Limb (tissue), 2 donors: ENCODE results near the gene ISLR.

Experiments
- DNase-seq, 2 donors: peaks; one replicate each; pipeline ENCODE4 v3.0.0-alpha.2; 2016; ENCODE audit errors: extremely low spot score in 2 of 2

The ISLR gene, protein sequence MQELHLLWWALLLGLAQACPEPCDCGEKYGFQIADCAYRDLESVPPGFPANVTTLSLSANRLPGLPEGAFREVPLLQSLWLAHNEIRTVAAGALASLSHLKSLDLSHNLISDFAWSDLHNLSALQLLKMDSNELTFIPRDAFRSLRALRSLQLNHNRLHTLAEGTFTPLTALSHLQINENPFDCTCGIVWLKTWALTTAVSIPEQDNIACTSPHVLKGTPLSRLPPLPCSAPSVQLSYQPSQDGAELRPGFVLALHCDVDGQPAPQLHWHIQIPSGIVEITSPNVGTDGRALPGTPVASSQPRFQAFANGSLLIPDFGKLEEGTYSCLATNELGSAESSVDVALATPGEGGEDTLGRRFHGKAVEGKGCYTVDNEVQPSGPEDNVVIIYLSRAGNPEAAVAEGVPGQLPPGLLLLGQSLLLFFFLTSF

DNA sequence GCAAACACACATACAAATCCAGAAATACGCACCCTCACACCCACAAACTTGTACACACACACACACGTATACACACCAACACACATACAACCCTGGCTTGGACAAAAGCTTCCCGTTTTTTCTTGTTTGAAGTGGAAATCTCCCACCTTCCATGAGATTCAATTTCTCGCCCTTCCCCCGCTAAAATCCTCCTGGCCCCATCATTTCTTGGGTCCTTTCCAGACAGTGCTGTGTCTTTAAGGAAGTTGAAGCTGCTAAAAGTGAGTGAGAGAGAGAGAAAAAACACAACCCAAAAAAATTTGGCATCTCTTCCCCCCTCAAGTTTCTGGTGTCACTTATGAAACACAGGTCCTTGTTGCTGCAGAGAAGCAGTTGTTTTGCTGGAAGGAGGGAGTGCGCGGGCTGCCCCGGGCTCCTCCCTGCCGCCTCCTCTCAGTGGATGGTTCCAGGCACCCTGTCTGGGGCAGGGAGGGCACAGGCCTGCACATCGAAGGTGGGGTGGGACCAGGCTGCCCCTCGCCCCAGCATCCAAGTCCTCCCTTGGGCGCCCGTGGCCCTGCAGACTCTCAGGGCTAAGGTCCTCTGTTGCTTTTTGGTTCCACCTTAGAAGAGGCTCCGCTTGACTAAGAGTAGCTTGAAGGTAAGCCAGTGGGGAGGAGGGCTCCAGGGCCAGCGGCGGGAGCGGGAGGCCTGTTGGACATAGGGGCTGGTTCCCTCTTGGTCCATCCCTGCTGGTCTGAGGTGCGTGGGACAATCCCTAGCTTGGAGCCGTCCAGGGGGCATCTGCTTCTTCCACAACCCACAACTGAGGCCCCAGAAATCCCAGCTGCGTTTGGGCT is at the start of gene ISLR:
Gene ISLR, plus strand, starts transcription at position 331 of the 839 bp plus-strand sequence. CDS start 1,149 bp downstream, outside the sequence.
- DNase-seq: peak; percentile 76 to 91

GRCh38 chr15:74124196-74124595 is 49.3 kb upstream of the ISLR start:
- DNase-seq: no peak

DNA sequence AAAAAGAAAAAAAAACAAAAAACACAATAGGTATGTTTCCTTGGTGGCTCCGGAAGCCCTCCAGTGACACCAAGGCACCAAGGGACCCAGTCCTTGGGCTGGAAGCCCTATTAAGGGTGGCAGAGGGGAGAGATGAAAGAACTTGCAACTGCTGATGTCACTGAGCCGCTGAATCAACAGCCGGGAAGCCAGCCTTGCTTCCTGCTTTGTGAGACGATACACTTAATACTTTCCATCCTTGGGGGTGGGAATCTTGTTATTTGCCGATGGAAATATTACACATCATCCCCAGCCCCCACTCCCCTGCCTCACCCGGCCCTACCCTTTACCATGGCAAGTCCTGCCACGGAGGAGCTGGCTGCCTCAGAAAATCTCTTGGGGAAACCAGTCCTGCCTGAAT is 48.8 kb upstream of the ISLR start:
- DNase-seq: no peak

GRCh38 chr15:74127255-74127953 is 46.1 kb upstream of the ISLR start:
- peak; percentile 87 to 97 for DNase-seq

DNA sequence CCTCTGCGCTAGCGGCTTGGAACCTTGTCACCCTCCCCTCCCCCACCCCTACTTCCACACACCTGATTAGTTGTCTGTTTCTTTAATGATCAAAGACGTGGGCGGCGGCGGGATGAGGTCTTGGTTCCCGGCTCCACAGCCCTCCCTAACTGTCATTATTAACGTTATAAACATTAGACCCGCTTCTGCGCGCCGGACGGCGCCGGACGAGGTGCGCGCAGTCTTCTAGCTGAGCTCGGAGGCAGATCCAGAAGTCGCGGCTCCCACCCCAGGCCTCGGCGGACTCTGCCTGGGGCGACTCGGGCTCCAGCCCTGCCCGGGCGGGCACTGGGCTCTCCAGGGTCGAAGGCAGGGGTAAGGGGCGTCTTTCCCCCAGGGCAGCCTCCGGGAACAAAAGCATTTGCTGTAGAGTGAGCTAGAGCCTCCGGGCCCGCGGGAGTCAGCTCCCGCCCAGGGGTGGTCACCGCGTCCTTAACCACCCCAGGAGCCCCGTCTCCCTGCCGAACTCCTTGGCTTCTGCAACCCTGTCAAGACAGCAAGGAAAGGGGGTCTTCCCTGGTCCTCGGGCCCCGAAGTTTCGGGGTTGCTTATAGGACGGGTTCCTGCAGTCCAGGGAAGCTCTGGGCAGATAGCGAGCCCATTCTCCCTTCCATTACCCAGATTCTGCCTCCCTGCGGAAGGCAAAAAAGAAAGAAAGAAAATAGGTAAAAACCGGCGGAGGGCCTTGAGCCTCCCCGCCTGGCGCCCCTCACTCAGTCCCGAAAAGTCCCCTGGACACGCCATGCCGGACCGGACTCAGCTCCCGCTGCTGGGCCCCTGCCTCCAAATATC is 45.3 kb upstream of the ISLR start:
- DNase-seq: peak in 1 of 2 donors; percentile 69

DNA sequence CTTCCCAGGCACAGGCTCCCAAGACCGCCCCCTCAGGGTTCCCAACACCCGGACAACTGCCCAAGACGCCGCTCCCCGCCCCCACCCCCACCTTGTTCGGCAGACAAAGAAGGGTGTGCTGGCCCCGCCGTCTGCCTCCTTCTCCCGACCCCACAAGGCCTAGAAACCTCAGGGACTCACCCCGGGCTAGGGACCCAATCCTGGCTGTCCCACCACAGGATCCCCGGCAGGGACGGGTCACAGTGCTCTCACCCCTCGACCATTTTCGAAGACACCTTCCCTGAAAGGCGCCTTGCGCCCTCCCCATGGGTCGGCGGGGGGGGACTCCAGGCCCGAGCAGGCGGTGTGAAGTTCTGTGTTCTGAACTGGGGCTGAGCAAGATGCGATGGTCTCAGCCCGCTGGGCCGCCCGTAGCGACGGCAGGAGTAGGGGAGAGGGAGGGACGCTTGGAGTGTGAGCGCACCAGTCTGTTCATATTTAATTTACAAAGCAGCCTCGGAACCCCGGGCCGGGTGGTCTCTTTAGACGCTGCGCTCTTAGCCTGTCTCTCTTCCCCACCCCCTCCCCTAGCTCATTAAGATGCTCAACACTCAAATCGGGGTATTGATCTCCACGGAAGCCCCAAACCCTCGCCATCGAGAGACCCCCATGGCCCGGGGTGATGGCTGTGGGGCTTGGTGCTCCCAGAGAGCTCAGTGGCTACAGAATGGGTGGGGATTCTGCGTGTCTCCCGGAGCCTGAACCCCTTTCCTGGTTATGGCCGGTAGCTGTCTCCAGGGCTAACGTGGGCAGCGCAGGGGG is 44.5 kb upstream of the ISLR start:
- peak; percentile 17 to 59 for DNase-seq

GRCh38 chr15:74129586-74130154 is 43.8 kb upstream of the ISLR start:
- peak in 1 of 2 donors; percentile 58 for DNase-seq

DNA sequence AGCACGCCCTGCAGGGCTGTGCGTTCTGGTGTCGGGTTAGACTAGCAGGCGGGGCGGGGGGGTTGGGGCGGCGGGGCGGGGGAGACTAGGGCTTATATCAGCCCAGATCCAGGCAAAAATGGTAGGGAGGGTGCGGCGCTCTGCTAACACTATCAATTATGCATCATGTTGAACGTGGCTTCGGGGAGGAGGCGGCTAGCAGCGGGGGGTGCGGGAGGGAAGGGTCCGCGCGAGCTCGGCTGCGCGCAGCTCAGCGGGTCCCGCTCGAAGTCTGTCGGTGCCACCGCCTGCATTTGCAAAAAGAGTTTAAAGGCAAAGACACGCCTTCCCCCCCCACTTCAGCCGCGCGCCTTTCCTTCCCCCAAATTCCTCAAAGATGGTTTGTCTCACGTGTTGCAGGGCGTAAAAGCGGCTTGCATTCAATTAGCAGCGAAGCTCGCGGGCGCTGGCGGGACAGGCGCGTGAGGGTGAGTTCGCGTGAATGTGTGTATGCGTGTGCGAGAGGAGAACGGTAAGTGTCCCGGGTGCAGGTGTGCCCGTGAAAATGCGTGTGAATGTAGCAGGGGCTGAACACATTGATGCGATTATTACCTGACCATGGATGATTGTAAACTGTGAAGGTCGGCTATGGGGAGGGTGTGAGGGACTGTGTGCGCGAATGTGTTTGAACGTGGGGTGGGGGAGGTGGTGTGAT is 43.2 kb upstream of the ISLR start, which contains the start of gene ISLR2:
Gene ISLR2, plus strand, starts transcription at position 432 of the 694 bp plus-strand sequence. CDS start 2,169 bp downstream, outside the sequence.
- DNase-seq: peak; percentile 43 to 74

DNA sequence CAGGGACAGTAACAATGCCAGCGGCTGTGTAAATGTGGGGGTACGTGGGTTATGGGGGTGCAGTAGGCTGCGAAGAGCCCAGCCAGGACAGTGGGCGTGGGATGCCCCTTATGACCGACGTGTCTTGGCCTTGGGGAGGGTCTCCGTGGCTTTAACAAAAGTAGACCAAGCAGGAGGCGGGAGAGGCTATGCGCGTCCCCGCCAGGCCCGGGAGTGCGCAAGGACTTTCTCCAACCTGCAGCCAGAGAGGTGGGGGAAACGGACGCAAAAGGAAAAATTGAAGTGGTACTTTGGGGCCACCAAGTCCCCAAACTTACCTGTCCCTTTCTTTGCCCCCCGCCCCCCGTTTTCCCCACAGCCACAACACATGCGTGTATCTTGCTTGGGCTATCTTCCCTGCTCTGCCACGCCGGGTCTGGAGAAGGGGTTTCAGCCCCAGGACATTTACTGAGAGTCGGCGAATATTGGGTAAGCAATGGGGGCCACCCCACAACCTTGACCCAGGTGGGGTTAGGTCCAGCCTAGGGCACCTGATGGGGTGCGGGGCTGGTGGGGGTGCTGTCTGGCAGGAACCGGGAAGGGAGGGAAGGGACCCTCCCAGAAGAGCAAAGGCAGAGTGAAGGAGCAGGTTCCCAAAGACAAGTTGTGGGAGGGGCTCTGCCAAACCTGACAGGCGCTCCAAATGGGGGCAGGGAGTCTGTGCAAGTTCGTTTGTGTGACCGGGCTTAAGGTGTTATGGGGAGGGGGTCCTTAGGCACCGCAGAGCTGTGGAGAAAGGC is 42.5 kb upstream of the ISLR start:
- DNase-seq: peak in 1 of 2 donors; percentile 43

DNA sequence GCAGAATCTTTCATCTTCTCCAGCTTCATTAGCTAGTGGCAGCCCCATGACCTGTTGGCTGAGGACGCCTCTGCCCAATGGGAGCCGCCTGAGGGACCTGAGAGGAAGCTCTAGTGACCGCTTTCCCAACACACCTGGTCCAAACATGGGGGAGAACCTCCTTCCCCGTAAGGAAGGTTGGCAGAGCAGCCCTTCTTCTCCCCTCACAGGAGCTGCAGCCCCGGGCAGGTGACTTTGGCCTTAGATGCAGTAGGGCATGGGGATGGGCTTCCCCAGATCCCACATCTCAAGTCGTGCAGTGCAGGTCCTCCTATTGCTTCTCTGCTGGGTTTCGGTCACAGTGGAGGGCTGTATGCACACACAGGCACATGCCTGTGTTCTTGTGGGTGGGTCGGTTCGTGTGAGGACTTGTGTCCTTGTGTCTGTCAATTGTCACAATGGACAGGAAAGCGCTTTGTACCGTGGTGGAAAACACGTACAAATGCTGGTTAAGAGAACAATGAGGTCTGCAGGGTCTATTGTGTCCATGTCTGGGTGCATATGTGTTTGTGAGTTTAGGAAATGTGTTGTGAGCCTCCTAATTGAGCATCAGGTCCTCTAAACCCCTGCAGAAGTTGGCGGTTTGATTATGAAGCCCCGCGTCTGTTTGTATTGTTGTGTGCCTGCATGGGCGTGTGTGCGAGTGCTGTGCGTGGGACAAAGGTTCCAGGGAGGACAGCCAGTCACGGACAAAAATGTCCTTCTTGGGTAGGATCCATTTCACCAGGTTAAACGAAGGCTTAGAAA is 41.7 kb upstream of the ISLR start:
- DNase-seq: no peak

DNA sequence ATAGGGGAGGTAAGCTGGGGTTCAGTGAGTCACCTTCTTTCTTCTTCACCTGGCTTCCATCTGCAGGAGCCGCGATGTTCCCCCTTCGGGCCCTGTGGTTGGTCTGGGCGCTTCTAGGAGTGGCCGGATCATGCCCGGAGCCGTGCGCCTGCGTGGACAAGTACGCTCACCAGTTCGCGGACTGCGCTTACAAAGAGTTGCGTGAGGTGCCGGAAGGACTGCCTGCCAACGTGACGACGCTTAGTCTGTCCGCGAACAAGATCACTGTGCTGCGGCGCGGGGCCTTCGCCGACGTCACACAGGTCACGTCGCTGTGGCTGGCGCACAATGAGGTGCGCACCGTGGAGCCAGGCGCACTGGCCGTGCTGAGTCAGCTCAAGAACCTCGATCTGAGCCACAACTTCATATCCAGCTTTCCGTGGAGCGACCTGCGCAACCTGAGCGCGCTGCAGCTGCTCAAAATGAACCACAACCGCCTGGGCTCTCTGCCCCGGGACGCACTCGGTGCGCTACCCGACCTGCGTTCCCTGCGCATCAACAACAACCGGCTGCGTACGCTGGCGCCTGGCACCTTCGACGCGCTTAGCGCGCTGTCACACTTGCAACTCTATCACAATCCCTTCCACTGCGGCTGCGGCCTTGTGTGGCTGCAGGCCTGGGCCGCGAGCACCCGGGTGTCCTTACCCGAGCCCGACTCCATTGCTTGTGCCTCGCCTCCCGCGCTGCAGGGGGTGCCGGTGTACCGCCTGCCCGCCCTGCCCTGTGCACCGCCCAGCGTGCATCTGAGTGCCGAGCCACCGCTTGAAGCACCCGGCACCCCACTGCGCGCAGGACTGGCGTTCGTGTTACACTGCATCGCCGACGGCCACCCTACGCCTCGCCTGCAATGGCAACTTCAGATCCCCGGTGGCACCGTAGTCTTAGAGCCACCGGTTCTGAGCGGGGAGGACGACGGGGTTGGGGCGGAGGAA is 40.5 kb upstream of the ISLR start:
- DNase-seq: peak in 1 of 2 donors; percentile 54

- DNase-seq: peak in 1 of 2 donors; percentile 57
These were observed 39.7 kb upstream of the ISLR start for GRCh38 chr15:74133694-74134386.

- peak in 1 of 2 donors; percentile 69 for DNase-seq
These were observed 39.0 kb upstream of the ISLR start for GRCh38 chr15:74134387-74135027.

DNA sequence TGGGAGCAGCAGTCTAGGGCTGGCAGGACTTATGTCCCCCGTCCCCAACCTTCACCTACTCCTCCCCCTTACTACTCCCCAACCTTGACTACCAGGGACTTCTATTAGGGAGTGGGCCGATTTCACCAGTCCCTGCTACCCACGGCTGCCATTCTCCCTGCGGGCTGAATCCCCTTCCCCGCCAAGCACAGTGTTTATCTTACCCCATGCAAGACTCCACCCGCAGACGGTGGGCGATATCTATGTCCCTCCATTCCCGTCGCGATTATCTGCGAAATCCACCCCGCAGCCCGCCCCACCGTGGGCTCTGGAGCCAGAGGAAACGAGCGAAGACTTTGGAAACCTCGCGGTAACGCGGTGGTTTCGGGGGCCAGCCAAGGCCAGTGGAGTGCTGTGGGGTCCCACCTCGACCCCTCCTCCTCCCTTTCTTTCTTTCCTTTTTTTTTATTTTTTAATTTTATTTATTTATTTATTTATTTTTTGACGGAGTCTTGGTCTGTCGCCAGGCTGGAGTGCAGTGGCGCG is 38.4 kb upstream of the ISLR start:
- peak in 1 of 2 donors; percentile 46 for DNase-seq

GRCh38 chr15:74136540-74136813 is 37.0 kb upstream of the ISLR start:
- no peak for DNase-seq
